Measurements from ENCODE around the gene AKAP11. TPM values are rescaled to one million over a fixed set of nuclear protein-coding genes. Genes with fewer than 3 reads are reported as not detected.

Gene AKAP11
- polyA plus RNA-seq, 3 donors: 1.2 to 6.8 (median 1.7) TPM

GRCh38 chr13:42239161-42239560, 32.8 kb upstream of the AKAP11 start:
- no peak overlapping the region for H3K4me3 Mint-ChIP-seq
- no peak for TF ChIP-seq CTCF (IDR thresholded peaks at IDR 0.05)
- no peaks in the 10 kb centered on the region for H3K36me3 Mint-ChIP-seq
- no peaks in the 10 kb centered on the region for H3K4me1 Mint-ChIP-seq
- H4K20me1 ChIP-seq (ENCODE audit: insufficient read depth, low read length): no peaks in the 10 kb centered on the region
- H3K9ac ChIP-seq (ENCODE audit: insufficient read depth, low read length, poor library complexity, severe bottlenecking): no peak overlapping the region
- intact Hi-C loops (cut with micrococcal nuclease): no loop called here
- no peaks in the 10 kb centered on the region for H3K27me3 ChIP-seq (ENCODE audit: control insufficient read depth in 2 of 2, insufficient read depth in 2 of 2, low read length in 2 of 2)
- H3K9me3 Mint-ChIP-seq: peaks cover 0 to 3% (median 0%) of the 10 kb centered on the region in 7 donors
- no peaks in the 10 kb centered on the region for H3K36me3 ChIP-seq (replicated peaks in 1 of 2; ENCODE audit: control insufficient read depth in 1 of 2, insufficient read depth in 2 of 2, low read length in 2 of 2)
- H3K27ac ChIP-seq (ENCODE audit: low read depth in 1 of 2, low read length in 2 of 2): no peak overlapping the region
- H3K4me3 ChIP-seq (replicated peaks in 1 of 3; ENCODE audit: low read depth in 2 of 3, low read length in 3 of 3): no peak overlapping the region
- DNase-seq: no peak
- H3K27ac Mint-ChIP-seq: no peak overlapping the region
- peaks cover 0 to 2% (median 0%) of the 10 kb centered on the region in 3 donors for H3K27me3 Mint-ChIP-seq (ENCODE audit: low read depth in 3 of 3)
- H3K4me2 ChIP-seq (replicated peaks; ENCODE audit: extremely low read depth, low read length, poor library complexity, severe bottlenecking): no peak overlapping the region
- H3K4me1 ChIP-seq (ENCODE audit: control insufficient read depth in 1 of 2, insufficient read depth in 2 of 2, low read length in 2 of 2): no peaks in the 10 kb centered on the region
- H2AFZ ChIP-seq (ENCODE audit: insufficient read depth, low read depth, low read length, poor library complexity, severe bottlenecking): no peak overlapping the region
- H3K79me2 ChIP-seq (ENCODE audit: insufficient read depth, low read length): no peaks in the 10 kb centered on the region
- WGBS (ENCODE audit: insufficient coverage): no CpG with 5 or more reads among the region's 1 CpG
- peaks cover 0 to under 1% of the 10 kb centered on the region in 2 donors for H3K9me3 ChIP-seq (replicated peaks in 1 of 2; ENCODE audit: control insufficient read depth in 1 of 2, insufficient read depth in 1 of 2, low read length in 2 of 2)

DNA sequence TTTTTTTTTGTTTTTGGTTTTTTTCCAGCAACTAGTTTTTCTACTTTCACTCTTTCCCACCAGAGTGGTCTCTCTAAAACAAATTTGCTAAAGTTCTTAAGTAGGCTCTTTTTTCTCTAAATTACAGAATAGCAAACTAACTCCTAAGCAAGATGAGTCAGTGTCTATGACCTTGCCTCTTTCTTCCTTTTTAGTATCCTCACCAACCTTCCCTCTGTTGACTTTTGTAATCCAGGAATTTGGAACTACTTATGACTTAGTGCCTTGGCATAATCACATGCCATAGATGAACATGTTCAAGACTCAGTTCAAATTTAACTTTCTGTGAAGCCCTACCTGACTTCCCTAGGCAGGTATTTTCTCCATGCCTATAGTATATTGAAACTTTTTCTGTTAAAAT, 32.3 kb upstream of the AKAP11 start:
- H3K79me2 ChIP-seq (ENCODE audit: insufficient read depth, low read length): no peaks in the 10 kb centered on the region
- Mint-ChIP-seq H3K4me3 (no peak overlapping the region), H3K9me3 (peaks cover 0 to 4% (median 0%) of the 10 kb centered on the region in 7 donors), H3K27ac (no peak overlapping the region), H3K27me3 (ENCODE audit: low read depth in 3 of 3) (peaks cover 0 to 2% (median 0%) of the 10 kb centered on the region in 3 donors), H3K4me1 (no peaks in the 10 kb centered on the region), H3K36me3 (no peaks in the 10 kb centered on the region)
- H3K9me3 ChIP-seq (replicated peaks in 1 of 2; ENCODE audit: control insufficient read depth in 1 of 2, insufficient read depth in 1 of 2, low read length in 2 of 2): peaks cover 0 to 3% of the 10 kb centered on the region in 2 donors
- H2AFZ ChIP-seq (ENCODE audit: insufficient read depth, low read depth, low read length, poor library complexity, severe bottlenecking): no peak overlapping the region
- no peaks in the 10 kb centered on the region for H4K20me1 ChIP-seq (ENCODE audit: insufficient read depth, low read length)
- intact Hi-C loops (cut with micrococcal nuclease): no loop called here
- no peaks in the 10 kb centered on the region for H3K4me1 ChIP-seq (ENCODE audit: control insufficient read depth in 1 of 2, insufficient read depth in 2 of 2, low read length in 2 of 2)
- H3K4me2 ChIP-seq (replicated peaks; ENCODE audit: extremely low read depth, low read length, poor library complexity, severe bottlenecking): no peak overlapping the region
- no peaks in the 10 kb centered on the region for H3K36me3 ChIP-seq (replicated peaks in 1 of 2; ENCODE audit: control insufficient read depth in 1 of 2, insufficient read depth in 2 of 2, low read length in 2 of 2)
- no peak for DNase-seq
- no peak overlapping the region for H3K27ac ChIP-seq (ENCODE audit: low read depth in 1 of 2, low read length in 2 of 2)
- H3K4me3 ChIP-seq (replicated peaks in 1 of 3; ENCODE audit: low read depth in 2 of 3, low read length in 3 of 3): no peak overlapping the region
- no peak overlapping the region for H3K9ac ChIP-seq (ENCODE audit: insufficient read depth, low read length, poor library complexity, severe bottlenecking)
- no peak for TF ChIP-seq CTCF (IDR thresholded peaks at IDR 0.05)
- H3K27me3 ChIP-seq (ENCODE audit: control insufficient read depth in 2 of 2, insufficient read depth in 2 of 2, low read length in 2 of 2): no peaks in the 10 kb centered on the region
